IMR-90 (cell line): ENCODE data around the gene CH25H. TPM values are rescaled to one million over a fixed set of nuclear protein-coding genes. Genes with fewer than 3 reads are reported as not detected.

Experiments used
- ATAC-seq: fragments of 200-7000 bp; cut with Tn5 transposase; 2 replicates; pipeline ENCODE4 v1.9.1; 2020; ENCODE audit warnings: low read depth, mild to moderate bottlenecking, moderate library complexity
- BruUV-seq: library from RNA; stranded (reverse); fragments of 400-500 nt; replicated peaks from 2 replicates; lab custom pipeline; 2021; lab: Mats Ljungman, UMichigan
- CTCF ChIA-PET: fragments of 300-600 bp; formaldehyde crosslinking; extraction: SDS; loops from one replicate; lab custom pipeline; 2021; ENCODE audit warnings: antibody characterized with exemption; lab: Yijun Ruan, JAX
- POLR2A ChIA-PET: fragments of 300-600 bp; sonication (Branson Sonifier 250); formaldehyde crosslinking; loops from one replicate; lab custom pipeline; 2022; ENCODE audit warnings: antibody characterized with exemption; ENCODE audit not compliant: unreplicated experiment; lab: Charles Lee
- DNase-seq: peaks from one replicate; pipeline ENCODE4 v3.0.0; 2013
- H2AFZ ChIP-seq: replicated peaks from 2 replicates; pipeline ENCODE3; 2013; ENCODE audit warnings: low read length, mild to moderate bottlenecking; ENCODE audit not compliant: poor library complexity
- H2AK5ac ChIP-seq: 2 replicates; pipeline ENCODE4 v1.6.1; 2013; ENCODE audit warnings: low read depth, low read length, inconsistent platforms
- H2AK9ac ChIP-seq: replicated peaks from 2 replicates; pipeline ENCODE3; 2013; ENCODE audit warnings: mild to moderate bottlenecking, low read depth, low read length, moderate library complexity; ENCODE audit not compliant: poor library complexity
- H2BK120ac ChIP-seq: 2 replicates; pipeline ENCODE4 v1.6.1; 2013; ENCODE audit warnings: low read depth, low read length, inconsistent platforms
- H2BK15ac ChIP-seq: 3 replicates; pipeline ENCODE4 v1.6.1; 2013; ENCODE audit warnings: low read depth, low read length, inconsistent platforms
- H2BK20ac ChIP-seq: 2 replicates; pipeline ENCODE4 v1.6.1; 2013; ENCODE audit warnings: low read depth, mild to moderate bottlenecking, inconsistent platforms, low read length, moderate library complexity
- H2BK5ac ChIP-seq: 2 replicates; pipeline ENCODE4 v1.6.1; 2013; ENCODE audit warnings: mild to moderate bottlenecking, low read depth, low read length, inconsistent platforms; ENCODE audit not compliant: poor library complexity, severe bottlenecking
- H3K14ac ChIP-seq: replicated peaks from 2 replicates; pipeline ENCODE4 v1.6.1; 2013; ENCODE audit warnings: low read depth, low read length, inconsistent platforms
- H3K18ac ChIP-seq: 2 replicates; pipeline ENCODE4 v1.6.1; 2013; ENCODE audit warnings: low read depth, low read length, control low read depth
- H3K23ac ChIP-seq: 2 replicates; pipeline ENCODE4 v1.6.1; 2013; ENCODE audit warnings: low read depth, low read length, inconsistent platforms
- H3K27ac ChIP-seq: 2 replicates; pipeline ENCODE4 v1.5.1; 2013; ENCODE audit warnings: mild to moderate bottlenecking, control low read depth, low read length; ENCODE audit not compliant: insufficient read depth
- H3K27me3 ChIP-seq: 2 replicates; pipeline ENCODE4 v1.6.1; 2013; ENCODE audit warnings: low read length; ENCODE audit not compliant: control insufficient read depth, insufficient read depth
- H3K36me3 ChIP-seq: 2 replicates; pipeline ENCODE4 v1.6.1; 2013; ENCODE audit warnings: low read length, mixed read lengths; ENCODE audit not compliant: control insufficient read depth, insufficient read depth
- H3K4ac ChIP-seq: 2 replicates; pipeline ENCODE4 v1.6.1; 2013; ENCODE audit warnings: low read depth, low read length, inconsistent platforms
- H3K4me1 ChIP-seq: 2 replicates; pipeline ENCODE4 v1.6.1; 2013; ENCODE audit warnings: low read length, mixed read lengths; ENCODE audit not compliant: control insufficient read depth, insufficient read depth
- H3K4me2 ChIP-seq: 2 replicates; pipeline ENCODE4 v1.6.1; 2013; ENCODE audit warnings: low read depth, mild to moderate bottlenecking, control low read depth, low read length, moderate library complexity
- H3K4me3 ChIP-seq: 2 replicates; pipeline ENCODE4 v1.5.1; 2013; ENCODE audit warnings: low read depth, mild to moderate bottlenecking, control low read depth, low read length, moderate library complexity; ENCODE audit not compliant: insufficient read depth
- H3K56ac ChIP-seq: 2 replicates; pipeline ENCODE4 v1.6.1; 2013; ENCODE audit warnings: low read length, inconsistent platforms; ENCODE audit not compliant: insufficient read depth; ENCODE audit errors: extremely low read depth
- H3K79me1 ChIP-seq, 2 experiments: 2 replicates each; pipeline ENCODE4 v1.6.1; 2013; ENCODE audit warnings: low read length in 2 of 2, inconsistent platforms in 1 of 2, low read depth in 1 of 2
- H3K9ac ChIP-seq: 2 replicates; pipeline ENCODE4 v1.6.1; 2013; ENCODE audit warnings: low read depth, low read length, control low read depth
- H3K9me1 ChIP-seq: 2 replicates; pipeline ENCODE4 v1.6.1; 2013; ENCODE audit warnings: low read length, inconsistent platforms; ENCODE audit not compliant: insufficient read depth
- H3K9me3 ChIP-seq: 2 replicates; pipeline ENCODE4 v1.6.1; 2013; ENCODE audit warnings: low read length; ENCODE audit not compliant: control insufficient read depth, insufficient read depth
- H4K20me1 ChIP-seq: 2 replicates; pipeline ENCODE4 v1.6.1; 2013; ENCODE audit warnings: low read length, inconsistent platforms; ENCODE audit not compliant: insufficient read depth
- H4K5ac ChIP-seq: 2 replicates; pipeline ENCODE4 v1.6.1; 2013; ENCODE audit warnings: mild to moderate bottlenecking, low read depth, low read length, control low read depth
- H4K8ac ChIP-seq, 2 experiments: 2 replicates each; pipeline ENCODE4 v1.6.1; 2013; ENCODE audit warnings: low read depth in 2 of 2, low read length in 2 of 2, control low read depth in 1 of 2, inconsistent platforms in 1 of 2
- H4K91ac ChIP-seq: 2 replicates; pipeline ENCODE4 v1.6.1; 2013; ENCODE audit warnings: low read depth, low read length, inconsistent platforms; ENCODE audit not compliant: insufficient read depth
- BHLHE40 ChIP-seq: fragments of 150-350 bp; IDR thresholded peaks from 2 replicates; pipeline ENCODE4 v1.6.1; 2016; ENCODE audit warnings: mild to moderate bottlenecking, low read depth, low read length
- CEBPB ChIP-seq: IDR thresholded peaks from 2 replicates; pipeline ENCODE4 v1.6.1; 2012; ENCODE audit warnings: low read depth, low read length, improper control_type of control experiment
- CHD1 ChIP-seq: IDR thresholded peaks from 2 replicates; pipeline ENCODE4 v1.6.1; 2012; ENCODE audit warnings: low read depth, low read length, improper control_type of control experiment
- FOS ChIP-seq: fragments of 150-350 bp; IDR thresholded peaks from 2 replicates; pipeline ENCODE4 v1.6.1; 2016; ENCODE audit warnings: low read depth, low read length
- MAFK ChIP-seq: IDR thresholded peaks from 2 replicates; pipeline ENCODE4 v1.6.1; 2012; ENCODE audit warnings: low read depth, low read length, improper control_type of control experiment
- MAZ ChIP-seq: IDR thresholded peaks from 2 replicates; pipeline ENCODE4 v1.6.1; 2012; ENCODE audit warnings: low read depth, mild to moderate bottlenecking, low read length, improper control_type of control experiment, moderate library complexity, borderline replicate concordance
- NFE2L2 ChIP-seq: fragments of 150-350 bp; IDR thresholded peaks from 2 replicates; pipeline ENCODE4 v1.6.1; 2016; ENCODE audit warnings: low read depth, mild to moderate bottlenecking, low read length
- dilution Hi-C: fragments of 300-500 bp; cut with HindIII; formaldehyde crosslinking; loops from one replicate; pipeline ENCODE4 v1.14.3; 2018; ENCODE audit warnings: low sequenced_read_pairs; ENCODE audit not compliant: unreplicated experiment
- in situ Hi-C: fragments of 300-500 bp; cut with MboI; formaldehyde crosslinking; loops from 3 replicates; pipeline ENCODE4 v1.14.3; 2019; ENCODE audit warnings: low sequenced_read_pairs, inconsistent platforms, mixed read lengths
- intact Hi-C: fragments of 100-400 bp; cut with micrococcal nuclease; formaldehyde crosslinking; loops from 2 replicates; pipeline ENCODE4 v1.10.0; 2022
- polyA plus RNA-seq, 3 experiments: library from polyadenylated mRNA; depleted of rRNA; stranded (reverse); fragments of >200 nt; gene quantifications; 2 replicates each; pipeline ENCODE4 v1.2.3, GENCODE V29; 2012; ENCODE audit warnings: low replicate concordance in 1 of 3
- total RNA-seq: library from RNA; depleted of rRNA; stranded (reverse); fragments of >200 nt; gene quantifications from 2 replicates; pipeline ENCODE4 v1.2.3, GENCODE V29; 2012
- TF ChIP-seq, protein P1 (sequence below): conservative IDR thresholded peaks from 2 replicates; pipeline ENCODE4 v1.5.1; 2012; ENCODE audit warnings: mild to moderate bottlenecking, low read depth, low read length, improper control_type of control experiment

Gene CH25H
- total and polyA plus RNA-seq, 2 of the 4 experiments (the other 2 are of a cell fraction) = 0.12 to 0.18 TPM

DNA sequence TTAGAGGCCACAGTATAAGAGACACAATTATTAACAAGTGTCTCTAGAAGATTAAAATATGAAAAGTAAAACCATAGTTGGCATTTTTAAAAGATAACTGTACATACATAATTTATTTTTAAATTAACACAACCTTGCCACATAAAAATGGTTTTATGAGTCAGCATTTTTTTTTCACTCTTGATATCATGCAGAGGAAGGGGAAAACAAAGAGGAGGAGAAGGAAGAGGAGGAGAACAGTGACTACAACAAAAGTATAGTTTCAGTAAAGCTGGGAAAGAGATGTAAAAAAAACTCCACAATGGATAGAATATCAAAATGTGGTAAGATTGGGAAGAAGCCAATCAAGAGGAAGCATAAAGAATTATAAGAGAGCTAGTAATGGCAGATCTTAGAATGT lies 34.0 kb downstream of the CH25H start:
- no peak overlapping the region; the same call in 1 of the 2 replicates for H3K4me2 ChIP-seq
- H4K5ac ChIP-seq = peak overlapping the region; percentile 75; the same call in 1 of the 2 replicates
- H3K4me1 ChIP-seq = peaks cover 2% of the 10 kb centered on the region
- dilution Hi-C loops (no loop called here), in situ Hi-C loops (no loop called here), intact Hi-C loops (no loop called here)
- no peaks in the 10 kb centered on the region for H3K9me1 ChIP-seq
- H3K27me3 ChIP-seq = no peaks in the 10 kb centered on the region; the same call in 1 of the 2 replicates
- ChIA-PET CTCF (no interaction called here), POLR2A (no interaction called here)
- no peak overlapping the region for H3K56ac ChIP-seq
- no peak overlapping the region for H2BK120ac ChIP-seq
- no TSS peak for BruUV-seq
- H4K8ac ChIP-seq = no peak overlapping the region
- no peak overlapping the region for H2BK15ac ChIP-seq
- H3K36me3 ChIP-seq = no peaks in the 10 kb centered on the region
- H3K14ac ChIP-seq = no peak overlapping the region
- no peak for TF ChIP-seq CHD1
- no peak for TF ChIP-seq BHLHE40
- TF ChIP-seq CEBPB = no peak
- no peak for TF ChIP-seq MAZ
- peak; percentile 88 for TF ChIP-seq MAFK
- no peak for TF ChIP-seq FOS
- TF ChIP-seq, protein P1, sequence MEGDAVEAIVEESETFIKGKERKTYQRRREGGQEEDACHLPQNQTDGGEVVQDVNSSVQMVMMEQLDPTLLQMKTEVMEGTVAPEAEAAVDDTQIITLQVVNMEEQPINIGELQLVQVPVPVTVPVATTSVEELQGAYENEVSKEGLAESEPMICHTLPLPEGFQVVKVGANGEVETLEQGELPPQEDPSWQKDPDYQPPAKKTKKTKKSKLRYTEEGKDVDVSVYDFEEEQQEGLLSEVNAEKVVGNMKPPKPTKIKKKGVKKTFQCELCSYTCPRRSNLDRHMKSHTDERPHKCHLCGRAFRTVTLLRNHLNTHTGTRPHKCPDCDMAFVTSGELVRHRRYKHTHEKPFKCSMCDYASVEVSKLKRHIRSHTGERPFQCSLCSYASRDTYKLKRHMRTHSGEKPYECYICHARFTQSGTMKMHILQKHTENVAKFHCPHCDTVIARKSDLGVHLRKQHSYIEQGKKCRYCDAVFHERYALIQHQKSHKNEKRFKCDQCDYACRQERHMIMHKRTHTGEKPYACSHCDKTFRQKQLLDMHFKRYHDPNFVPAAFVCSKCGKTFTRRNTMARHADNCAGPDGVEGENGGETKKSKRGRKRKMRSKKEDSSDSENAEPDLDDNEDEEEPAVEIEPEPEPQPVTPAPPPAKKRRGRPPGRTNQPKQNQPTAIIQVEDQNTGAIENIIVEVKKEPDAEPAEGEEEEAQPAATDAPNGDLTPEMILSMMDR = no peak
- peak; percentile 79 for TF ChIP-seq NFE2L2
- no peak overlapping the region for H2AK5ac ChIP-seq
- H2BK20ac ChIP-seq = no peak overlapping the region
- no peak overlapping the region for H3K9ac ChIP-seq
- no peak overlapping the region for H3K27ac ChIP-seq
- ATAC-seq = 0 out of 2 replicates have a peak, but pooled peaks have one; percentile 27
- no peaks in the 10 kb centered on the region for H3K79me1 ChIP-seq
- H3K4ac ChIP-seq = no peak overlapping the region
- H3K4me3 ChIP-seq = no peak overlapping the region
- no peak overlapping the region for H2AK9ac ChIP-seq
- no peaks in the 10 kb centered on the region for H4K20me1 ChIP-seq
- H3K23ac ChIP-seq = no peak overlapping the region
- DNase-seq = no peak
- no peak overlapping the region for H3K18ac ChIP-seq
- H2AFZ ChIP-seq = no peak overlapping the region
- H2BK5ac ChIP-seq = no peak overlapping the region
- no peaks in the 10 kb centered on the region for H3K9me3 ChIP-seq
- no peak overlapping the region for H4K91ac ChIP-seq
